ENCODE results near the gene GPR37L1.

DNA sequence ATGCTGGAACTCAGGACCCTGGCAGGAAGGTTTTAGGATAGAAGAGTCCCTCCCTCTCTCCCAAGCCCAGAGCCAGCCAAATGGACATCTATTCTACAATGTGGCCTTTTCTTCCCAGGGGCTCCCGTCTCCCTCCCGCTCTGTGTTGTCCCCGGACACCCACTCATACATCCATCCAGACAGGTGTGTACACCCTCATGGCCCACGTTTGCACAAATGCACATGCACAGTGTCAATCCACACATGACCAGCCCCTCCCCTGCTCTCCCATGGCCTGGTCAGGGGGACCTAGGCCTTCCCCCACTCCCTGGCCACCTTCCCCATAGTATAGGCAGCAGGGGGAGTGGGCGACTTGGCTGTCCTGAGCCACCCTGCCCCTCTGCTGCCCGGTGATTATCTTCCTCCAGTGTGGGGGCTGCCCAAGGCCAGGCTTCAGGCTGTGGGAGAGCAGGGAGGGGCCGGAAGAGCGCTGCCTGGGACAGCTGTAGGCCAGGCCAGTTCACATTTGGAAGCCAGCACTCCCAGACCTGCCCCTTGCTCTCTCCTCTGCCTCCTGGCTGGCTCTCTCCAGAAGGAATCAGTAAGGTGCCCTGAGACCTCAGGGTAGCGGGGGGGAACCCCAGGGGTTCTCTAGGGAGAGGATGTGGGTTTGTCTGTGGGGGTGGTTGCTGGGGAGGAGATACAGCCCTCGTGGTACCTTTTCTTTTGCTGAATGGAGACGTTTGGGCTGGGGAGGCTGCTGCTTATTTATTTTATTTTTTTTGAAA lies 41.7 kb downstream of the GPR37L1 start:
- TF ChIP-seq, protein P1, sequence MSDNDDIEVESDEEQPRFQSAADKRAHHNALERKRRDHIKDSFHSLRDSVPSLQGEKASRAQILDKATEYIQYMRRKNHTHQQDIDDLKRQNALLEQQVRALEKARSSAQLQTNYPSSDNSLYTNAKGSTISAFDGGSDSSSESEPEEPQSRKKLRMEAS (IDR thresholded peaks at IDR 0.05): no peak
- TF ChIP-seq, protein P2, sequence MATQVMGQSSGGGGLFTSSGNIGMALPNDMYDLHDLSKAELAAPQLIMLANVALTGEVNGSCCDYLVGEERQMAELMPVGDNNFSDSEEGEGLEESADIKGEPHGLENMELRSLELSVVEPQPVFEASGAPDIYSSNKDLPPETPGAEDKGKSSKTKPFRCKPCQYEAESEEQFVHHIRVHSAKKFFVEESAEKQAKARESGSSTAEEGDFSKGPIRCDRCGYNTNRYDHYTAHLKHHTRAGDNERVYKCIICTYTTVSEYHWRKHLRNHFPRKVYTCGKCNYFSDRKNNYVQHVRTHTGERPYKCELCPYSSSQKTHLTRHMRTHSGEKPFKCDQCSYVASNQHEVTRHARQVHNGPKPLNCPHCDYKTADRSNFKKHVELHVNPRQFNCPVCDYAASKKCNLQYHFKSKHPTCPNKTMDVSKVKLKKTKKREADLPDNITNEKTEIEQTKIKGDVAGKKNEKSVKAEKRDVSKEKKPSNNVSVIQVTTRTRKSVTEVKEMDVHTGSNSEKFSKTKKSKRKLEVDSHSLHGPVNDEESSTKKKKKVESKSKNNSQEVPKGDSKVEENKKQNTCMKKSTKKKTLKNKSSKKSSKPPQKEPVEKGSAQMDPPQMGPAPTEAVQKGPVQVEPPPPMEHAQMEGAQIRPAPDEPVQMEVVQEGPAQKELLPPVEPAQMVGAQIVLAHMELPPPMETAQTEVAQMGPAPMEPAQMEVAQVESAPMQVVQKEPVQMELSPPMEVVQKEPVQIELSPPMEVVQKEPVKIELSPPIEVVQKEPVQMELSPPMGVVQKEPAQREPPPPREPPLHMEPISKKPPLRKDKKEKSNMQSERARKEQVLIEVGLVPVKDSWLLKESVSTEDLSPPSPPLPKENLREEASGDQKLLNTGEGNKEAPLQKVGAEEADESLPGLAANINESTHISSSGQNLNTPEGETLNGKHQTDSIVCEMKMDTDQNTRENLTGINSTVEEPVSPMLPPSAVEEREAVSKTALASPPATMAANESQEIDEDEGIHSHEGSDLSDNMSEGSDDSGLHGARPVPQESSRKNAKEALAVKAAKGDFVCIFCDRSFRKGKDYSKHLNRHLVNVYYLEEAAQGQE (IDR thresholded peaks at IDR 0.05; ENCODE audit: low read depth): no peak
- no peak for TF ChIP-seq TAF1 (IDR thresholded peaks at IDR 0.05; ENCODE audit: low read depth)
- no peak for TF ChIP-seq EGR1 (IDR thresholded peaks at IDR 0.05)
- TF ChIP-seq EP300 (IDR thresholded peaks at IDR 0.05; ENCODE audit: borderline replicate concordance): no peak
- TF ChIP-seq CEBPB (IDR thresholded peaks at IDR 0.05): no peak
- no peak for TF ChIP-seq CREB1 (IDR thresholded peaks at IDR 0.05; ENCODE audit: low read depth)
